ENCODE results near the gene SEPTIN10. TPM values are rescaled to one million over a fixed set of nuclear protein-coding genes. Genes with fewer than 3 reads are reported as not detected.

Gene SEPTIN10
- total and polyA plus RNA-seq, 2 donors (not counting 1 experiment from before 2014, with no cell fraction given): 0.28 TPM; not detected in 1

DNA sequence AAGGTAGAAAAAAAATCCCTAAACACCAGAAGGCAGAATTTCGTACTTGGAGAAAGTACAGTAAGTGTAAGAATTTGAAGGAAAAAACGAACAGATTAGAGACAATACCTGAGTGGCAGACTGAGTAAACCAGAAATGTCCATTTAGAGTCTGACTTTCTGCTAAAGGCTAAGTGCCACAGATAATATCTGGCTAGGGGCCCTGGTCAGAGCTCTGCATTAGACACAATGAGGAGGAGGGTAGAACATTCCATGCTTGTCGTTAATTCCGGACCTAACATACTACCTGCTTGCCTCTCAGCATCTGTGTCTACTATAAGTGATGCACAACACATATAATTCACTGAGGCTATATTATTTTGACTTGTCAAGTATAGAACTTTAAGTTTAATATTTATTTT, 18.1 kb downstream of the SEPTIN10 start:
- no peak overlapping the region for H2AFZ ChIP-seq (ENCODE audit: insufficient read depth, low read depth, low read length, poor library complexity, severe bottlenecking)
- H3K27ac ChIP-seq (ENCODE audit: low read length in 2 of 2): no peak overlapping the region
- no peak for ATAC-seq (ENCODE audit: low read depth)
- TF ChIP-seq, protein P1, sequence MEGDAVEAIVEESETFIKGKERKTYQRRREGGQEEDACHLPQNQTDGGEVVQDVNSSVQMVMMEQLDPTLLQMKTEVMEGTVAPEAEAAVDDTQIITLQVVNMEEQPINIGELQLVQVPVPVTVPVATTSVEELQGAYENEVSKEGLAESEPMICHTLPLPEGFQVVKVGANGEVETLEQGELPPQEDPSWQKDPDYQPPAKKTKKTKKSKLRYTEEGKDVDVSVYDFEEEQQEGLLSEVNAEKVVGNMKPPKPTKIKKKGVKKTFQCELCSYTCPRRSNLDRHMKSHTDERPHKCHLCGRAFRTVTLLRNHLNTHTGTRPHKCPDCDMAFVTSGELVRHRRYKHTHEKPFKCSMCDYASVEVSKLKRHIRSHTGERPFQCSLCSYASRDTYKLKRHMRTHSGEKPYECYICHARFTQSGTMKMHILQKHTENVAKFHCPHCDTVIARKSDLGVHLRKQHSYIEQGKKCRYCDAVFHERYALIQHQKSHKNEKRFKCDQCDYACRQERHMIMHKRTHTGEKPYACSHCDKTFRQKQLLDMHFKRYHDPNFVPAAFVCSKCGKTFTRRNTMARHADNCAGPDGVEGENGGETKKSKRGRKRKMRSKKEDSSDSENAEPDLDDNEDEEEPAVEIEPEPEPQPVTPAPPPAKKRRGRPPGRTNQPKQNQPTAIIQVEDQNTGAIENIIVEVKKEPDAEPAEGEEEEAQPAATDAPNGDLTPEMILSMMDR (IDR thresholded peaks at IDR 0.05): no peak
- no peak for TF ChIP-seq EZH2 (IDR thresholded peaks at IDR 0.05; ENCODE audit: borderline replicate concordance, insufficient read depth, low read depth, low read length, poor library complexity, severe bottlenecking)
- Mint-ChIP-seq H3K9me3 (ENCODE audit: insufficient read depth) (no peaks in the 10 kb centered on the region), H3K27me3 (peaks cover 15% of the 10 kb centered on the region), H3K4me3 (no peak overlapping the region), H3K27ac (no peak overlapping the region), H3K4me1 (no peaks in the 10 kb centered on the region)
- H4K20me1 ChIP-seq (ENCODE audit: control insufficient read depth, insufficient read depth, low read length, poor library complexity, severe bottlenecking): no peaks in the 10 kb centered on the region
- intact Hi-C loops (cut with micrococcal nuclease): no loop called here
- H3K27me3 ChIP-seq (replicated peaks in 1 of 4; ENCODE audit: control extremely low read depth in 1 of 4, control insufficient read depth in 3 of 4, insufficient read depth in 4 of 4, low read length in 3 of 4): no peaks in the 10 kb centered on the region
- 100% methylated on average over 1 of the region's 4 CpGs for WGBS (ENCODE audit: insufficient coverage)
- H3K4me3 ChIP-seq (ENCODE audit: control extremely low read depth in 1 of 5, extremely low read depth in 1 of 5, insufficient read depth in 1 of 5, low read depth in 2 of 5, low read length in 4 of 5): no peak overlapping the region
- H3K79me2 ChIP-seq (ENCODE audit: control insufficient read depth, insufficient read depth, low read length): no peaks in the 10 kb centered on the region
- CTCF ChIA-PET: no interaction called here
- no peaks in the 10 kb centered on the region for H3K9me3 ChIP-seq (ENCODE audit: control extremely low read depth in 1 of 3, control insufficient read depth in 2 of 3, insufficient read depth in 1 of 3, low read length in 2 of 3)
- no peak for DNase-seq
- H3K9ac ChIP-seq (ENCODE audit: low read length): no peak overlapping the region
- POLR2A ChIA-PET: no interaction called here
- H3K4me1 ChIP-seq (ENCODE audit: control insufficient read depth in 2 of 2, insufficient read depth in 2 of 2, low read length in 2 of 2): no peaks in the 10 kb centered on the region
- H3K4me2 ChIP-seq (replicated peaks; ENCODE audit: low read depth, low read length, poor library complexity, severe bottlenecking): no peak overlapping the region
- no peaks in the 10 kb centered on the region for H3K36me3 ChIP-seq (replicated peaks in 1 of 2; ENCODE audit: control extremely low read depth in 1 of 2, control insufficient read depth in 1 of 2, extremely low read depth in 1 of 2, insufficient read depth in 2 of 2, low read length in 1 of 2)

DNA sequence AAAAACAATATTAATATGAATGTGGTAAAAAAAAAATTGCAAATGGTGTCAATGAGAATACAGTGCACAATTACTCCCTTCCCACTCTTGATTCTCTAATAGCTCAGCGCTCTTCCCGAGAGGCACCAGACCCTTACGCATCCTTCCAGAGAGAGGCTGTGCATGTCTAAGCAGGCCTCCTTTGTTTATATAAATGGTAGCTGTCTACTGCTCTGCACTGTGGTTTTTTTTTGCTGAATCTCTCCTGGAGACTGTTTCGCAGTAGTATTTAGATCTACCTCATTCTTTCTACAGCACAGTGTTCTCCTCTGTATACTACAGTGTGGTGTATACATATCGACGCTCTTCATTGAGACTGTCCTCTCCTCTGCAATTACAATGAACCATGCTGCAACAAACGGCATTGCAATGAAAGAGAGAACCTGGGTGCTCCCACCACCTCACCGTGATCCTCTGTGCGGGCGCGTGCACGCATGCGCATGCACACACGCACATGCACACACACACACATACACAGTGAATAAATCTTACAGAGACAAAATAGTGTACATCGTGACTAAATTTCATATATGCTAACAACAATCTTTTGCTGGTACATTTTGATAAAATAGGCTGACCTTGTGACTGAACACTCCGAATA, 19.4 kb downstream of the SEPTIN10 start:
- Histone ChIP-seq H3K27ac (ENCODE audit: low read length in 2 of 2) (no peak overlapping the region), H3K36me3 (replicated peaks in 1 of 2; ENCODE audit: control extremely low read depth in 1 of 2, control insufficient read depth in 1 of 2, extremely low read depth in 1 of 2, insufficient read depth in 2 of 2, low read length in 1 of 2) (no peaks in the 10 kb centered on the region), H3K9me3 (ENCODE audit: control extremely low read depth in 1 of 3, control insufficient read depth in 2 of 3, insufficient read depth in 1 of 3, low read length in 2 of 3) (no peaks in the 10 kb centered on the region), H3K4me1 (ENCODE audit: control insufficient read depth in 2 of 2, insufficient read depth in 2 of 2, low read length in 2 of 2) (no peaks in the 10 kb centered on the region), H3K4me2 (replicated peaks; ENCODE audit: low read depth, low read length, poor library complexity, severe bottlenecking) (no peak overlapping the region), H3K79me2 (ENCODE audit: control insufficient read depth, insufficient read depth, low read length) (no peaks in the 10 kb centered on the region), H3K9ac (ENCODE audit: low read length) (no peak overlapping the region), H2AFZ (ENCODE audit: insufficient read depth, low read depth, low read length, poor library complexity, severe bottlenecking) (no peak overlapping the region), H3K4me3 (ENCODE audit: control extremely low read depth in 1 of 5, extremely low read depth in 1 of 5, insufficient read depth in 1 of 5, low read depth in 2 of 5, low read length in 4 of 5) (no peak overlapping the region), H4K20me1 (ENCODE audit: control insufficient read depth, insufficient read depth, low read length, poor library complexity, severe bottlenecking) (no peaks in the 10 kb centered on the region), H3K27me3 (replicated peaks in 1 of 4; ENCODE audit: control extremely low read depth in 1 of 4, control insufficient read depth in 3 of 4, insufficient read depth in 4 of 4, low read length in 3 of 4) (no peaks in the 10 kb centered on the region)
- 97% methylated on average over 10 of the region's 16 CpGs for WGBS (ENCODE audit: insufficient coverage)
- ChIA-PET POLR2A (no interaction called here), CTCF (no interaction called here)
- no peaks in the 10 kb centered on the region for H3K9me3 Mint-ChIP-seq (ENCODE audit: insufficient read depth)
- DNase-seq (no peak), ATAC-seq (ENCODE audit: low read depth) (no peak)
- no peaks in the 10 kb centered on the region for H3K4me1 Mint-ChIP-seq
- no peak overlapping the region for H3K27ac Mint-ChIP-seq
- TF ChIP-seq EZH2 (IDR thresholded peaks at IDR 0.05; ENCODE audit: borderline replicate concordance, insufficient read depth, low read depth, low read length, poor library complexity, severe bottlenecking): no peak
- TF ChIP-seq, protein P1 (IDR thresholded peaks at IDR 0.05): no peak
- no peak overlapping the region for H3K4me3 Mint-ChIP-seq
- peaks cover 9% of the 10 kb centered on the region for H3K27me3 Mint-ChIP-seq
- intact Hi-C loops (cut with micrococcal nuclease): no loop called here
